B cell (primary cell): ENCODE data around the gene RNF215. TPM values are rescaled to one million over a fixed set of nuclear protein-coding genes. Genes with fewer than 3 reads are reported as not detected.

Source experiments
- ATAC-seq: fragments of 200-7000 bp; cut with Tn5 transposase; one replicate; pipeline ENCODE4 v1.10.0; 2021; ENCODE audit warnings: low read depth, mild to moderate bottlenecking, moderate number of reproducible peaks, moderate library complexity
- CTCF ChIA-PET: fragments of 350-600 bp; sonication (Branson Sonifier 250); formaldehyde crosslinking; loops from one replicate; lab custom pipeline; 2021; ENCODE audit warnings: antibody characterized with exemption, inconsistent platforms; lab: Charles Lee
- POLR2A ChIA-PET: fragments of 350-600 bp; sonication (Branson Sonifier 250); formaldehyde crosslinking; loops from one replicate; lab custom pipeline; 2021; ENCODE audit warnings: antibody characterized with exemption; lab: Charles Lee
- DNase-seq: peaks from one replicate; pipeline ENCODE4 v3.0.0; 2013
- H2AFZ ChIP-seq: 2 replicates; pipeline ENCODE4 v1.6.1; 2012; ENCODE audit warnings: mild to moderate bottlenecking, low read depth, low read length; ENCODE audit not compliant: insufficient read depth, poor library complexity, severe bottlenecking
- H3K27ac ChIP-seq, 2 donors: 1 replicate in 1 of 2; 2 replicates in 1 of 2; pipeline ENCODE4 v1.5.1; 2012 to 2013; ENCODE audit warnings: low read length in 2 of 2, mild to moderate bottlenecking in 2 of 2, moderate library complexity in 1 of 2
- H3K27me3 ChIP-seq, 4 experiments: fragments of 200-600 bp in 1 of 4; sonication (generic) in 1 of 4; replicated peaks in 1 of 4; 1 replicate in 2 of 4; 2 replicates in 2 of 4; pipeline versions ENCODE4 v1.6.1 to v1.7.0; 2013 to 2016; ENCODE audit warnings: low read length in 3 of 4, mild to moderate bottlenecking in 2 of 4, mixed read lengths in 1 of 4, moderate library complexity in 1 of 4; ENCODE audit not compliant: insufficient read depth in 4 of 4, control insufficient read depth in 3 of 4; ENCODE audit errors: control extremely low read depth in 1 of 4
- H3K36me3 ChIP-seq, 2 experiments: replicated peaks in 1 of 2; 1 replicate in 1 of 2; 2 replicates in 1 of 2; pipeline versions ENCODE4 v1.6.1 to v1.7.1; 2013; ENCODE audit warnings: low read length in 1 of 2; ENCODE audit not compliant: insufficient read depth in 2 of 2, control insufficient read depth in 1 of 2; ENCODE audit errors: control extremely low read depth in 1 of 2, extremely low read depth in 1 of 2
- H3K4me1 ChIP-seq, 2 donors: fragments of 200-600 bp in 1 of 2; sonication (generic) in 1 of 2; 1 replicate in 1 of 2; 2 replicates in 1 of 2; pipeline versions ENCODE4 v1.5.1 to v1.6.1; 2013 to 2017; ENCODE audit warnings: low read length in 2 of 2; ENCODE audit not compliant: control insufficient read depth in 2 of 2, insufficient read depth in 2 of 2
- H3K4me2 ChIP-seq: replicated peaks from 2 replicates; pipeline ENCODE3; 2012; ENCODE audit warnings: mild to moderate bottlenecking, low read depth, low read length; ENCODE audit not compliant: poor library complexity, severe bottlenecking
- H3K4me3 ChIP-seq, 5 experiments: fragments of 200-600 bp in 1 of 5; sonication (generic) in 1 of 5; 1 replicate in 3 of 5; 2 replicates in 2 of 5; pipeline versions ENCODE4 v1.5.1 to v1.7.0; 2011 to 2016; ENCODE audit warnings: low read length in 4 of 5, mild to moderate bottlenecking in 4 of 5, low read depth in 2 of 5, control low read depth in 1 of 5, moderate library complexity in 1 of 5; ENCODE audit not compliant: insufficient read depth in 1 of 5; ENCODE audit errors: control extremely low read depth in 1 of 5, extremely low read depth in 1 of 5
- H3K79me2 ChIP-seq: fragments of 200-600 bp; sonication (generic); one replicate; pipeline ENCODE4 v1.6.0; 2016; ENCODE audit warnings: low read length; ENCODE audit not compliant: control insufficient read depth, insufficient read depth
- H3K9ac ChIP-seq: fragments of 200-600 bp; sonication (generic); 2 replicates; pipeline ENCODE4 v1.6.1; 2017; ENCODE audit warnings: mild to moderate bottlenecking, low read length, moderate library complexity
- H3K9me3 ChIP-seq, 3 donors: one replicate each; pipeline versions ENCODE4 v1.6.1 to v1.7.1; 2013; ENCODE audit warnings: low read length in 2 of 3; ENCODE audit not compliant: control insufficient read depth in 2 of 3, insufficient read depth in 1 of 3; ENCODE audit errors: control extremely low read depth in 1 of 3
- H4K20me1 ChIP-seq: 2 replicates; pipeline ENCODE4 v1.6.0; 2012; ENCODE audit warnings: mild to moderate bottlenecking, low read length; ENCODE audit not compliant: insufficient read depth, control insufficient read depth, poor library complexity, severe bottlenecking
- H3K27ac Mint-ChIP-seq: one replicate; pipeline ENCODE4 v1.8.0; 2021; ENCODE audit warnings: mixed read lengths
- H3K27me3 Mint-ChIP-seq: one replicate; pipeline ENCODE4 v1.8.0; 2021; ENCODE audit warnings: mixed read lengths
- H3K4me1 Mint-ChIP-seq: one replicate; pipeline ENCODE4 v1.8.0; 2021; ENCODE audit warnings: mixed read lengths
- H3K4me3 Mint-ChIP-seq: one replicate; pipeline ENCODE4 v1.8.0; 2021; ENCODE audit warnings: mixed read lengths
- H3K9me3 Mint-ChIP-seq: one replicate; pipeline ENCODE4 v1.8.0; 2022; ENCODE audit warnings: mixed read lengths; ENCODE audit not compliant: insufficient read depth
- EZH2 ChIP-seq: IDR thresholded peaks from 2 replicates; pipeline ENCODE4 v1.6.1; 2012; ENCODE audit warnings: borderline replicate concordance, low read depth, mild to moderate bottlenecking, moderate library complexity, low read length; ENCODE audit not compliant: insufficient read depth, poor library complexity, severe bottlenecking
- WGBS: methylation state at CpG from one replicate; pipeline ENCODE4 v1.1.5; 2013; ENCODE audit warnings: missing lambda C conversion rate; ENCODE audit not compliant: insufficient coverage; 5-methylcytosine and 5-hydroxymethylcytosine counted together
- intact Hi-C: fragments of 100-400 bp; cut with micrococcal nuclease; formaldehyde crosslinking; loops from one replicate; pipeline ENCODE4 v1.10.0; 2022
- polyA minus RNA-seq: library from RNA; depleted of rRNA, polyadenylated mRNA; stranded (reverse); fragments of >200 nt; gene quantifications from 2 replicates; pipeline ENCODE4 v1.2.3, GENCODE V29; 2012
- polyA plus RNA-seq: library from polyadenylated mRNA; depleted of rRNA; stranded (reverse); fragments of >200 nt; gene quantifications from 2 replicates; pipeline ENCODE4 v1.2.3, GENCODE V29; 2012
- total RNA-seq, 2 donors: library from RNA; stranded (reverse); fragments of 120-200 nt in 1 of 2; gene quantifications; 1 replicate in 1 of 2; 2 replicates in 1 of 2; pipeline versions ENCODE4 v1.2.3 to v1.2.4, GENCODE V29; 2013 to 2022
- TF ChIP-seq, protein P1 (sequence below): fragments of 200-600 bp; IDR thresholded peaks from one replicate; pipeline ENCODE4 v1.8.0; 2022; ENCODE audit warnings: antibody characterized with exemption, mild to moderate bottlenecking

The RNF215 gene
- total RNA-seq (16.7 and 18.6 TPM in 2 replicates), polyA plus RNA-seq (8.8 and 9.8 TPM in 2 replicates), polyA minus RNA-seq (6.5 and 6.8 TPM in 2 replicates)
- 5.7 TPM for total RNA-seq (2013)

DNA sequence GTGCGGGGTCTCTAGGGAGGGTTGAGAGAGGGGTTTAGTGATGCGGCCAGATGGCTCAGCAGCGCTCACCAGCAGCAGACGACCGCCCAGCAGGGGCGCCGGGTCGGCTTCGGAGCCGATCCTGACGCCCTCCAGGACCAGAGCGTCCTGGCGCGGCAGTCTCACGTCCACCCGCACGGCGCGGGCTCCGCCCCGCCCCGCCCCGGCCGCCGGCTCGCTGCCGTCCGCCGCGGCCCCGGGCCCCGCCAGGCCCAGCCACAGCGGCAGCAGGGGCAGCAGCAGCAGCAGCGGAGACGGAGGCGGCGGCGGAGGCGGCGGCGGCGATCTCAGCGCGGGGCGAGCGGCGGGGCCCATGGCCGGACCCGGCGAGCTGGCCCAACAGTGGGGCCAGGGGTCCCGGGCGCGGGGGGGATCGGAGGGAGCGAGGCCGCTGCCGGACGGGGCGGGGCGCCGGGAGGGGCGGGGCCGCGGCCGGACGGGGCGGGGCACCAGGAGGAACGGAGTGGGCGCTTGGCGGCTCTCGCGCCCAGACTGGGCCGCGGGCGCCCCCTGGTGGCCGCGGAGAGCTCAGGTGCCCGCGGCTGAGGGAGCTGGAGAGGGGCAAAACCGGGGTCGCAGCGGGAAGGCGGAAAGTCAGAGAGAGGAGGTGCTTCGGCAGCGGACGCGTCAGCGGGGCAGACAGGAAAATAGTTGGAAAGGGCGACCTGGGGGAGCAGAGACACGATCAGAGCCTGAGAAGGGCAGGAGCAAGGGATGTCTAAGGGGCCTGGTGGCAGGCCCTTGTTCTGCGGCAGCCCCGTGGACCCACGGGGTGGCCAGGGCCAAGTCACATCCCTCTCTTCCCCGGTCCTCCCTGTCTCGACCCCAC lies at the start of gene RNF215:
RNF215 (minus strand) TSS at position 452 of the 868 bp plus-strand sequence; CDS start at position 354, 98 bp downstream.
- Mint-ChIP-seq H3K4me1 (peaks cover 21% of the 10 kb centered on the region), H3K27me3 (no peaks in the 10 kb centered on the region), H3K27ac (peak within 1 kb of the TSS; percentile 54), H3K4me3 (peak within 1 kb of the TSS; percentile 83), H3K9me3 (no peaks in the 10 kb centered on the region)
- H3K9me3 ChIP-seq = no peaks in the 10 kb centered on the region
- peak; percentile 88 for ATAC-seq
- no peaks in the 10 kb centered on the region for H3K36me3 ChIP-seq
- intact Hi-C loops = loop anchor here (1.0 kb wide), 3 partner anchors 30 to 124 kb away; partner anchors contain the start of gene CCDC157
- H3K4me3 ChIP-seq = peak within 1 kb of the TSS in 4 of 5 experiments; percentile 25 to 61 (median 42)
- peak within 1 kb of the TSS; percentile 85 for H3K4me2 ChIP-seq
- WGBS = under 1% methylated on average over 90 of the region's 95 CpGs
- no peaks in the 10 kb centered on the region for H3K27me3 ChIP-seq
- H3K79me2 ChIP-seq = no peaks in the 10 kb centered on the region
- H3K9ac ChIP-seq = peak within 1 kb of the TSS; percentile 48
- ChIA-PET CTCF (interaction anchor here (0.6 to 19.9 kb wide), 24 partner anchors 9 to 204 kb away, joined by 3 to 510 read pairs (median 4); partner anchors contain the start of genes CASTOR1, CCDC157, MTFP1 and SEC14L2), POLR2A (interaction anchor here (0.6 to 3.1 kb wide), 6 partner anchors 10 to 149 kb away, joined by 3 to 20 read pairs (median 4); partner anchors contain the start of genes CASTOR1 and SEC14L2)
- DNase-seq = peak; percentile 90
- H4K20me1 ChIP-seq = no peaks in the 10 kb centered on the region
- H2AFZ ChIP-seq = peak within 1 kb of the TSS; percentile 84
- TF ChIP-seq EZH2 = no peak
- TF ChIP-seq, protein P1, sequence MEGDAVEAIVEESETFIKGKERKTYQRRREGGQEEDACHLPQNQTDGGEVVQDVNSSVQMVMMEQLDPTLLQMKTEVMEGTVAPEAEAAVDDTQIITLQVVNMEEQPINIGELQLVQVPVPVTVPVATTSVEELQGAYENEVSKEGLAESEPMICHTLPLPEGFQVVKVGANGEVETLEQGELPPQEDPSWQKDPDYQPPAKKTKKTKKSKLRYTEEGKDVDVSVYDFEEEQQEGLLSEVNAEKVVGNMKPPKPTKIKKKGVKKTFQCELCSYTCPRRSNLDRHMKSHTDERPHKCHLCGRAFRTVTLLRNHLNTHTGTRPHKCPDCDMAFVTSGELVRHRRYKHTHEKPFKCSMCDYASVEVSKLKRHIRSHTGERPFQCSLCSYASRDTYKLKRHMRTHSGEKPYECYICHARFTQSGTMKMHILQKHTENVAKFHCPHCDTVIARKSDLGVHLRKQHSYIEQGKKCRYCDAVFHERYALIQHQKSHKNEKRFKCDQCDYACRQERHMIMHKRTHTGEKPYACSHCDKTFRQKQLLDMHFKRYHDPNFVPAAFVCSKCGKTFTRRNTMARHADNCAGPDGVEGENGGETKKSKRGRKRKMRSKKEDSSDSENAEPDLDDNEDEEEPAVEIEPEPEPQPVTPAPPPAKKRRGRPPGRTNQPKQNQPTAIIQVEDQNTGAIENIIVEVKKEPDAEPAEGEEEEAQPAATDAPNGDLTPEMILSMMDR = peak; percentile 84
- peaks cover 14 to 20% of the 10 kb centered on the region in 2 donors for H3K4me1 ChIP-seq
- H3K27ac ChIP-seq = no peak within 1 kb of the TSS
